GM12878 (cell line): Measurements from ENCODE around the gene ELMO2. TPM values are rescaled to one million over a fixed set of nuclear protein-coding genes. Genes with fewer than 3 reads are reported as not detected.

Experiments used
- ATF7 ChIP-seq: fragments of 450-650 bp; IDR thresholded peaks from 2 replicates; pipeline ENCODE4 v1.6.1; 2016; ENCODE audit warnings: low read depth, mild to moderate bottlenecking
- CHD4 ChIP-seq: fragments of 200-600 bp; sonication (generic); IDR thresholded peaks from 2 replicates; pipeline ENCODE4 v1.6.1; 2016; ENCODE audit warnings: mild to moderate bottlenecking
- EGR1 ChIP-seq, 2 experiments: IDR thresholded peaks; 1 replicate in 1 of 2; 2 replicates in 1 of 2; pipeline ENCODE4 v1.6.1; 2011 to 2012; ENCODE audit warnings: low read depth in 2 of 2, low read length in 2 of 2, borderline replicate concordance in 1 of 2, mild to moderate bottlenecking in 1 of 2, moderate library complexity in 1 of 2
- PAX8 ChIP-seq: fragments of 450-650 bp; IDR thresholded peaks from 2 replicates; pipeline ENCODE4 v1.6.1; 2017; ENCODE audit warnings: mild to moderate bottlenecking, moderate library complexity
- REST ChIP-seq: IDR thresholded peaks from 2 replicates; pipeline ENCODE4 v1.6.1; 2012; ENCODE audit warnings: mild to moderate bottlenecking, low read depth, low read length
- SMARCA5 ChIP-seq: fragments of 450-650 bp; IDR thresholded peaks from 2 replicates; pipeline ENCODE4 v1.6.1; 2017; ENCODE audit warnings: mild to moderate bottlenecking
- SUZ12 ChIP-seq: fragments of 200-600 bp; sonication (generic); IDR thresholded peaks from one replicate; pipeline ENCODE4 v1.6.1; 2018; ENCODE audit warnings: antibody characterized with exemption, mild to moderate bottlenecking; ENCODE audit not compliant: unreplicated experiment
- ZSCAN29 ChIP-seq: fragments of 450-650 bp; IDR thresholded peaks from 2 replicates; pipeline ENCODE4 v1.6.1; 2017; ENCODE audit warnings: mild to moderate bottlenecking, moderate library complexity
- polyA plus RNA-seq, 11 experiments: library from polyadenylated mRNA; depleted of rRNA in 4 of 11; unstranded in 6 of 11; stranded (reverse) in 5 of 11; fragments of >200 nt; fragmentation: Nextera tagmentation in 4 of 11; fragmentation: Illumina TruSeq in 1 of 11; extraction: Ambion mirVana in 4 of 11; extraction: Trizol in 1 of 11; gene quantifications; 1 replicate in 1 of 11; 2 replicates in 10 of 11; pipeline versions ENCODE4 v1.2.1 to v1.2.3, GENCODE V29; 2011 to 2016; ENCODE audit warnings: inconsistent platforms in 2 of 11, missing spikeins in 2 of 11, low read depth in 1 of 11
- total RNA-seq, 4 experiments: library from RNA; depleted of rRNA in 3 of 4; stranded (reverse); fragments of >200 nt in 3 of 4; fragmentation: Illumina TruSeq in 1 of 4; extraction: Trizol in 1 of 4; gene quantifications; 2 replicates each; pipeline versions ENCODE4 v1.2.1 to v1.2.3, GENCODE V29; 2013 to 2021

The ELMO2 gene
- total and polyA plus RNA-seq, 10 of the 15 experiments (the other 5 are each of a cell fraction or from before 2014, with no cell fraction given), result 14.2 to 40.2 (median 37.6) TPM

GRCh38 chr20:46363874-46364669 is 42.3 kb downstream of the ELMO2 start (continued):
- TF ChIP-seq CHD4 (no peak), ZSCAN29 (no peak), SUZ12 (no peak), REST (no peak), EGR1 (IDR thresholded peaks at IDR 0.05; ENCODE audit: borderline replicate concordance in 1 of 2, low read depth in 2 of 2, low read length in 2 of 2) (peak; percentile 61 to 66; a peak in 2 of 3 replicates), PAX8 (no peak), SMARCA5 (peak; percentile 94), ATF7 (no peak)
- TF ChIP-seq, all 136 proteins: peak for 54
